GM12801 (cell line): Measurements from ENCODE around the gene MYNN.

Experiments
- CTCF ChIP-seq: IDR thresholded peaks from one replicate; pipeline ENCODE4 v1.5.1; 2011; ENCODE audit warnings: control low read depth; ENCODE audit not compliant: insufficient read length; ENCODE audit errors: extremely low read depth

MYNN gene

GRCh38 chr3:169781209-169781855, 8.1 kb downstream of the MYNN start:
- no peak for TF ChIP-seq CTCF

- TF ChIP-seq CTCF, result no peak
Measured at GRCh38 chr3:169787120-169787519, 13.9 kb downstream of the MYNN start.

GRCh38 chr3:169787791-169788190, 14.6 kb downstream of the MYNN start:
- no peak for TF ChIP-seq CTCF

GRCh38 chr3:169790219-169790618, 17.0 kb downstream of the MYNN start:
- no peak for TF ChIP-seq CTCF

- no peak for TF ChIP-seq CTCF
Measured at GRCh38 chr3:169790687-169791429, 17.7 kb downstream of the MYNN start.

- no peak for TF ChIP-seq CTCF
Measured at GRCh38 chr3:169792359-169792758, 19.2 kb downstream of the MYNN start.

- no peak for TF ChIP-seq CTCF
Measured at GRCh38 chr3:169804681-169805080, 31.5 kb downstream of the MYNN start.
